ENCODE results near the gene BPIFB2. TPM values are rescaled to one million over a fixed set of nuclear protein-coding genes. Genes with fewer than 3 reads are reported as not detected.

Gene BPIFB2
- polyA plus RNA-seq, 1 of the 3 experiments (the other 2 are of a cell fraction), result not detected

DNA sequence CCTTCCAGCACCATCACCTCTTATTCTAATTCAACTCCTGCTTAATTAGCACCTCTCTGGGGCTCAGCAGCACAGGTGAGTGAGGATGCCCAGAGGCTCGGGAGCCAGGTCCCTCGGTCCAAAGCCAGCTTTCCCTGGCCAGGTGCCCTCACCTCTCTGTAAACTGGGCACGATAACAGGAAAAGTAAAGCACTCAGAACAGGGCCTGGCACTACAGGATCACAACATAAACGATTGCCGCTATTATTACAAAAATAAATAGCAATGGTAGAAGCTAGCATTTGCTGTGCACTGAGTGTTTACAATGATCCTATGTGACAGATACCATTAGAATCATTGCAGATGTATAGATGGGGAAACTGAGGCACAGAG lies 2.6 kb downstream of the BPIFB2 start (continued):
- TF ChIP-seq, protein P1, sequence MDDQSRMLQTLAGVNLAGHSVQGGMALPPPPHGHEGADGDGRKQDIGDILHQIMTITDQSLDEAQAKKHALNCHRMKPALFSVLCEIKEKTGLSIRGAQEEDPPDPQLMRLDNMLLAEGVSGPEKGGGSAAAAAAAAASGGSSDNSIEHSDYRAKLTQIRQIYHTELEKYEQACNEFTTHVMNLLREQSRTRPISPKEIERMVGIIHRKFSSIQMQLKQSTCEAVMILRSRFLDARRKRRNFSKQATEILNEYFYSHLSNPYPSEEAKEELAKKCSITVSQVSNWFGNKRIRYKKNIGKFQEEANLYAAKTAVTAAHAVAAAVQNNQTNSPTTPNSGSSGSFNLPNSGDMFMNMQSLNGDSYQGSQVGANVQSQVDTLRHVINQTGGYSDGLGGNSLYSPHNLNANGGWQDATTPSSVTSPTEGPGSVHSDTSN (IDR thresholded peaks at IDR 0.05), result no peak

DNA sequence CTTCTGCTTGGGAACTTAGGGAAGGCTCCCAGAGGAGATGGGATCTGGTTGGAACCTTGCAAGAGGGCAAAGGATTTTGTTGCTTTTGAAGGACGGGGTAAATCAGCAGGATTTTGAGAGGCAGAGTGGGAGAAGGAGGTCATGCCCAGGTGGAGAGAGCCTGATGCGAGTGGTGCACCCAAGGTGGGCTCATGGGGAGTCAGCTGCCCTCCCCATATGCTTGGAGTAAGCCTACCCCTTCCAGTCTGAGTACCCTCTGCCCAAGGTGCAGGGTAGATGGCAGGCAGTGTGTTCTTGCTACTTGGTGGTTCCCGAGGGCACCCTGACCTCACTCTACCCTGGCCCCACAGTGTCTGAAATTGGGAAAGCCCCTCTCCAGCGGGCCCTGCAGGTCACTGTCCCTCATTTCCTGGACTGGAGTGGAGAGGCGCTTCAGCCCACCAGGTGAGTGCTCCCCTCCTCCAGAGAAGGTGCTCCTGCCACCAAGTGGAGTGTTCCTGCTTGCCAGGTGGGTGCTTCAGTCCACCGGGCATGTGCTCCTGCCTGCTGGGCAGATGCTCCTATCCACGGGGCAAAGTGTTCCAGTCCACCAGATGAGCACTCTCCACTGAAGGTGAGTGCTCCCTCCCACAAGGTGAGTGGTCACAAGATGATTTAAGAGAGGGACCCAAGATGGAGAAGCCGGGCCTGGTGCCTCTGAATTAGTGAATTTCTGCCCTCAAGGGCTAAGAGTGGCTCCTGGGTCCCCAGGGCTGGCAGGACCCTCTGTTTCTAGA lies 3.4 kb downstream of the BPIFB2 start:
- WGBS (ENCODE audit: low lambda C conversion rate), result 0% methylated on average over 2 of the region's 8 CpGs
- Histone ChIP-seq H3K36me3 (replicated peaks in 1 of 2; ENCODE audit: control insufficient read depth in 1 of 2, insufficient read depth in 2 of 2, low read length in 1 of 2) (no peaks in the 10 kb centered on the region), H3K4me3 (ENCODE audit: low read depth in 2 of 2, low read length in 1 of 2) (no peak overlapping the region), H2AFZ (ENCODE audit: low read depth) (no peak overlapping the region), H3K79me2 (ENCODE audit: insufficient read depth) (no peaks in the 10 kb centered on the region), H4K20me1 (ENCODE audit: insufficient read depth) (no peaks in the 10 kb centered on the region), H3K9me3 (no peaks in the 10 kb centered on the region), H3K27me3 (ENCODE audit: insufficient read depth) (peaks cover 51% of the 10 kb centered on the region), H3K9ac (no peak overlapping the region), H3K4me1 (ENCODE audit: control insufficient read depth in 1 of 2, insufficient read depth in 2 of 2, low read depth in 1 of 2, low read length in 1 of 2) (no peaks in the 10 kb centered on the region), H3F3A (replicated peaks; ENCODE audit: insufficient read depth) (no peaks in the 10 kb centered on the region), H3K4me2 (no peak overlapping the region), H3K27ac (ENCODE audit: low read depth in 2 of 2, low read length in 1 of 2) (no peak overlapping the region), H3K9me2 (no peaks in the 10 kb centered on the region)
- DNase-seq, result no peak
- ChIA-PET CTCF (no interaction called here), POLR2A (no interaction called here)
- TF ChIP-seq GATA2 (CRISPR knock-in tag; IDR thresholded peaks at IDR 0.05) (no peak), JUND (IDR thresholded peaks at IDR 0.05) (no peak), TCF12 (IDR thresholded peaks at IDR 0.05) (no peak)

DNA sequence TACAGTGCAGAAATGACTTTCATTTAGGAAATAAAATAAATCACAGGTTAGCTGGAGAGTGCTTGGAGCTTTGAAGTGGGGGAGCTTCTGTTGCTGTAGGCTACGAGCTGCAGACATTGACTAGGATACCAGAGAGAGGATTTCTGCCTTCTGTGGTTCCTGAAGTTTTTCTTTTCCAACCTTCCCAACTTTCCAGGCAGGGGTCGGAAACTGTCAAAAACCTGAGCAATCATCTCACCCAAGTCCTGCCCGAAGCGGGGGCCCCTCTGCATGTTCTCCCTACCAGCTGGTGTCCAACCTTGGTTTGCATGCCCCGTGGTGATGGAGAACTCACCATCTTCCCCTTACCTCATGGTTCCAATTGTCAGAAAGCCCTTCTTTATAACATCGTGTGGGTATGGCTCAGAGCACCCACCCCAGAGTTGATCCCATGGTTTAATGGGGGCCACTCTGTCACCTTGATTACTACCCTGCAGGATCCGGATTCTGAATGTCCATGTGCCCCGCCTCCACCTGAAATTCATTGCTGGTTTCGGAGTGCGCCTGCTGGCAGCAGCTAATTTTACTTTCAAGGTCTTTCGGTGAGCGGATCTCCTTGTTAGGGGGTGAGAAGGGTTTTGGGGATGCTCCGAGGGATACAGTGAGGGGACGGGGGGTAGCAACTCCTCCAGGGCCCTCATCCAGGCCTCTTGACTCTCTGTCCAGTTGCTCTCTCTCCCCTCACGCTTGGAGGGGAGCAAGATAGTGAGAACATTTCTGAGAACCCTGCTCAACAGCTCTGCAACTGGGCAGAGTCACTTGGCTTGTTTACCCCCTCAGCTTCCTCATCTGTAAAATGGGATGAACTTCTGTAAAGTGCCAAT lies 5.1 kb downstream of the BPIFB2 start:
- DNase-seq, result no peak
- no peaks in the 10 kb centered on the region for H3F3A ChIP-seq (replicated peaks; ENCODE audit: insufficient read depth)
- CTCF ChIA-PET, result no interaction called here
- H4K20me1 ChIP-seq (ENCODE audit: insufficient read depth), result no peaks in the 10 kb centered on the region
- WGBS (ENCODE audit: low lambda C conversion rate), result 16% methylated on average over 15 of the region's 15 CpGs
- no peak overlapping the region for H3K9ac ChIP-seq
- H3K4me3 ChIP-seq (ENCODE audit: low read depth in 2 of 2, low read length in 1 of 2), result no peak overlapping the region
- H3K9me2 ChIP-seq, result no peaks in the 10 kb centered on the region
- peaks cover 66% of the 10 kb centered on the region for H3K27me3 ChIP-seq (ENCODE audit: insufficient read depth)
- POLR2A ChIA-PET, result no interaction called here
- TF ChIP-seq, protein P2, sequence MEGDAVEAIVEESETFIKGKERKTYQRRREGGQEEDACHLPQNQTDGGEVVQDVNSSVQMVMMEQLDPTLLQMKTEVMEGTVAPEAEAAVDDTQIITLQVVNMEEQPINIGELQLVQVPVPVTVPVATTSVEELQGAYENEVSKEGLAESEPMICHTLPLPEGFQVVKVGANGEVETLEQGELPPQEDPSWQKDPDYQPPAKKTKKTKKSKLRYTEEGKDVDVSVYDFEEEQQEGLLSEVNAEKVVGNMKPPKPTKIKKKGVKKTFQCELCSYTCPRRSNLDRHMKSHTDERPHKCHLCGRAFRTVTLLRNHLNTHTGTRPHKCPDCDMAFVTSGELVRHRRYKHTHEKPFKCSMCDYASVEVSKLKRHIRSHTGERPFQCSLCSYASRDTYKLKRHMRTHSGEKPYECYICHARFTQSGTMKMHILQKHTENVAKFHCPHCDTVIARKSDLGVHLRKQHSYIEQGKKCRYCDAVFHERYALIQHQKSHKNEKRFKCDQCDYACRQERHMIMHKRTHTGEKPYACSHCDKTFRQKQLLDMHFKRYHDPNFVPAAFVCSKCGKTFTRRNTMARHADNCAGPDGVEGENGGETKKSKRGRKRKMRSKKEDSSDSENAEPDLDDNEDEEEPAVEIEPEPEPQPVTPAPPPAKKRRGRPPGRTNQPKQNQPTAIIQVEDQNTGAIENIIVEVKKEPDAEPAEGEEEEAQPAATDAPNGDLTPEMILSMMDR (IDR thresholded peaks at IDR 0.05), result no peak
- TF ChIP-seq MEF2A (IDR thresholded peaks at IDR 0.05; ENCODE audit: borderline replicate concordance, low read depth), result no peak
- TF ChIP-seq, protein P3, sequence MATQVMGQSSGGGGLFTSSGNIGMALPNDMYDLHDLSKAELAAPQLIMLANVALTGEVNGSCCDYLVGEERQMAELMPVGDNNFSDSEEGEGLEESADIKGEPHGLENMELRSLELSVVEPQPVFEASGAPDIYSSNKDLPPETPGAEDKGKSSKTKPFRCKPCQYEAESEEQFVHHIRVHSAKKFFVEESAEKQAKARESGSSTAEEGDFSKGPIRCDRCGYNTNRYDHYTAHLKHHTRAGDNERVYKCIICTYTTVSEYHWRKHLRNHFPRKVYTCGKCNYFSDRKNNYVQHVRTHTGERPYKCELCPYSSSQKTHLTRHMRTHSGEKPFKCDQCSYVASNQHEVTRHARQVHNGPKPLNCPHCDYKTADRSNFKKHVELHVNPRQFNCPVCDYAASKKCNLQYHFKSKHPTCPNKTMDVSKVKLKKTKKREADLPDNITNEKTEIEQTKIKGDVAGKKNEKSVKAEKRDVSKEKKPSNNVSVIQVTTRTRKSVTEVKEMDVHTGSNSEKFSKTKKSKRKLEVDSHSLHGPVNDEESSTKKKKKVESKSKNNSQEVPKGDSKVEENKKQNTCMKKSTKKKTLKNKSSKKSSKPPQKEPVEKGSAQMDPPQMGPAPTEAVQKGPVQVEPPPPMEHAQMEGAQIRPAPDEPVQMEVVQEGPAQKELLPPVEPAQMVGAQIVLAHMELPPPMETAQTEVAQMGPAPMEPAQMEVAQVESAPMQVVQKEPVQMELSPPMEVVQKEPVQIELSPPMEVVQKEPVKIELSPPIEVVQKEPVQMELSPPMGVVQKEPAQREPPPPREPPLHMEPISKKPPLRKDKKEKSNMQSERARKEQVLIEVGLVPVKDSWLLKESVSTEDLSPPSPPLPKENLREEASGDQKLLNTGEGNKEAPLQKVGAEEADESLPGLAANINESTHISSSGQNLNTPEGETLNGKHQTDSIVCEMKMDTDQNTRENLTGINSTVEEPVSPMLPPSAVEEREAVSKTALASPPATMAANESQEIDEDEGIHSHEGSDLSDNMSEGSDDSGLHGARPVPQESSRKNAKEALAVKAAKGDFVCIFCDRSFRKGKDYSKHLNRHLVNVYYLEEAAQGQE (IDR thresholded peaks at IDR 0.05; ENCODE audit: low read depth, low read length), result no peak
- no peaks in the 10 kb centered on the region for H3K9me3 ChIP-seq
- H3K4me2 ChIP-seq, result no peak overlapping the region
- no peaks in the 10 kb centered on the region for H3K36me3 ChIP-seq (replicated peaks in 1 of 2; ENCODE audit: control insufficient read depth in 1 of 2, insufficient read depth in 2 of 2, low read length in 1 of 2)
- no peak overlapping the region for H3K27ac ChIP-seq (ENCODE audit: low read depth in 2 of 2, low read length in 1 of 2)
- H2AFZ ChIP-seq (ENCODE audit: low read depth), result no peak overlapping the region
- no peaks in the 10 kb centered on the region for H3K4me1 ChIP-seq (ENCODE audit: control insufficient read depth in 1 of 2, insufficient read depth in 2 of 2, low read depth in 1 of 2, low read length in 1 of 2)
- no peaks in the 10 kb centered on the region for H3K79me2 ChIP-seq (ENCODE audit: insufficient read depth)

All from SK-N-SH (cell line).